ENCODE results near the gene MN1. TPM values are rescaled to one million over a fixed set of nuclear protein-coding genes. Genes with fewer than 3 reads are reported as not detected.
A peak's percentile ranks its signal among the peaks of the same experiment; 100 is the strongest.

Gene MN1
- total and polyA plus RNA-seq, 8 donors = 0.50 to 6.4 (median 2.8) TPM

- no peaks in the 10 kb centered on the region for H3K36me3 ChIP-seq
- WGBS, 5 donors = 13 to 37% (median 14%) methylated on average over 1 of the region's 1 CpG
- H3K4me1 ChIP-seq = peaks cover 4 to 33% (median 17%) of the 10 kb centered on the region in 4 donors
- no peak overlapping the region for H3K4me3 ChIP-seq
- no peak for DNase-seq
- no peaks in the 10 kb centered on the region for H3K9me3 ChIP-seq
- intact Hi-C loops (cut with DNase I; ENCODE audit: low total_unique reads) = no loop called here
- H3K27ac ChIP-seq = no peak overlapping the region
- no peaks in the 10 kb centered on the region for H3K27me3 ChIP-seq
- no peak for TF ChIP-seq EP300 (IDR thresholded peaks at IDR 0.05)
- TF ChIP-seq CTCF (IDR thresholded peaks at IDR 0.05) = no peak
- no peak for TF ChIP-seq POLR2AphosphoS5 (IDR thresholded peaks at IDR 0.05)
- TF ChIP-seq POLR2A (IDR thresholded peaks at IDR 0.05) = no peak
These were observed 78.4 kb downstream of the MN1 start for GRCh38 chr22:27723158-27723557.

- Histone ChIP-seq H3K27me3 (no peaks in the 10 kb centered on the region), H3K9me3 (peaks cover 0 to 4% (median 2%) of the 10 kb centered on the region in 4 donors), H3K36me3 (no peaks in the 10 kb centered on the region), H3K27ac (no peak overlapping the region), H3K4me1 (peaks cover 0 to 22% (median 7%) of the 10 kb centered on the region in 4 donors), H3K4me3 (no peak overlapping the region)
- intact Hi-C loops (cut with DNase I; ENCODE audit: low total_unique reads) = no loop called here
- no peak for DNase-seq
- 60 to 76% (median 69%) methylated on average over 5 of the region's 5 CpGs for WGBS, 5 donors
- TF ChIP-seq POLR2AphosphoS5 (IDR thresholded peaks at IDR 0.05) (no peak), POLR2A (IDR thresholded peaks at IDR 0.05) (no peak), CTCF (IDR thresholded peaks at IDR 0.05) (no peak), EP300 (IDR thresholded peaks at IDR 0.05) (no peak)
These were observed 80.7 kb downstream of the MN1 start for GRCh38 chr22:27720860-27721259.

GRCh38 chr22:27719535-27720227 lies 81.9 kb downstream of the MN1 start:
- Histone ChIP-seq H3K27me3 (no peaks in the 10 kb centered on the region), H3K4me1 (peaks cover 0 to 21% (median 7%) of the 10 kb centered on the region in 4 donors), H3K27ac (peak overlapping the region in 1 of 5 donors; percentile 25), H3K4me3 (no peak overlapping the region), H3K36me3 (no peaks in the 10 kb centered on the region), H3K9me3 (peaks cover 0 to 9% (median 2%) of the 10 kb centered on the region in 4 donors)
- 42 to 52% (median 46%) methylated on average over 8 of the region's 8 CpGs for WGBS, 5 donors
- TF ChIP-seq POLR2A (IDR thresholded peaks at IDR 0.05) = no peak
- no peak for TF ChIP-seq EP300 (IDR thresholded peaks at IDR 0.05)
- no peak for TF ChIP-seq POLR2AphosphoS5 (IDR thresholded peaks at IDR 0.05)
- TF ChIP-seq CTCF (IDR thresholded peaks at IDR 0.05) = no peak
- intact Hi-C loops (cut with DNase I; ENCODE audit: low total_unique reads) = no loop called here
- DNase-seq = peak in 1 of 2 donors; percentile 51

GRCh38 chr22:27719036-27719347 lies 82.6 kb downstream of the MN1 start:
- peak overlapping the region in 2 of 5 donors; percentile 20 to 25 for H3K27ac ChIP-seq
- DNase-seq = no peak

More at GRCh38 chr22:27719036-27719347, 82.6 kb downstream of the MN1 start:
- H3K4me3 ChIP-seq = no peak overlapping the region
- no peak for TF ChIP-seq POLR2A (IDR thresholded peaks at IDR 0.05)
- no peak for TF ChIP-seq CTCF (IDR thresholded peaks at IDR 0.05)
- TF ChIP-seq POLR2AphosphoS5 (IDR thresholded peaks at IDR 0.05) = no peak
- TF ChIP-seq EP300 (IDR thresholded peaks at IDR 0.05) = no peak
- intact Hi-C loops (cut with DNase I; ENCODE audit: low total_unique reads) = no loop called here
- no peaks in the 10 kb centered on the region for H3K36me3 ChIP-seq
- 50 to 79% (median 62%) methylated on average over 3 of the region's 3 CpGs for WGBS, 5 donors
- no peaks in the 10 kb centered on the region for H3K27me3 ChIP-seq
- H3K9me3 ChIP-seq = peaks cover 0 to 9% (median 2%) of the 10 kb centered on the region in 4 donors
- peaks cover 0 to 21% (median 7%) of the 10 kb centered on the region in 4 donors for H3K4me1 ChIP-seq
